Heart left ventricle (tissue), 13 donors: ENCODE results near the gene LRRK2.

Experiments used
- POLR2A ChIP-seq, 2 donors: fragments of 450-650 bp; IDR thresholded peaks; one replicate each; pipeline ENCODE4 v1.6.1; 2017; ENCODE audit warnings: antibody characterized with exemption in 2 of 2, mild to moderate bottlenecking in 2 of 2, moderate library complexity in 2 of 2
- TF ChIP-seq, protein P1 (sequence below), 12 donors: fragments of 200-600 bp; sonication (generic) in 4 of 12; IDR thresholded peaks; one replicate each; pipeline versions ENCODE4 v1.5.0 to v1.8.0; 2018 to 2022; ENCODE audit warnings: antibody characterized with exemption in 12 of 12, mild to moderate bottlenecking in 5 of 12
- donor health status: ischemic (EF 13 %, LVEDD 7.1; RV severe dilation, severe dysfunction).
- donor health status: DM: no; HTN: yes; CAD: no.
- donor health status: DM: no; HTN: no; CAD: no.
- donor health status: ischemic (EF 25% LVEDD 6.9; RV normal size, moderate dysfunction).
- donor health status: ischemic (EF 25% LVEDD 5.7; RV mildly dilated, moderate dysfunction).
- donor health status: ischemic (EF 35%, LVEDD 5.7; RV mildly dilated, moderate dysfunction).
- donor health status: nonischemic (EF 11% LVEDD 7.7; RV severe dilation, severe dysfunction).
- donor health status: DM: yes; HTN: yes; CAD: no.
- donor health status: PGD.
- donor health status: ischemic (EF 29% LVEDD 5.4; RV normal size, mild dysfunction).
- donor health status: nonischemic (EF 23%, LVEDD 6.1; RV moderate dilation, normal function).

DNA sequence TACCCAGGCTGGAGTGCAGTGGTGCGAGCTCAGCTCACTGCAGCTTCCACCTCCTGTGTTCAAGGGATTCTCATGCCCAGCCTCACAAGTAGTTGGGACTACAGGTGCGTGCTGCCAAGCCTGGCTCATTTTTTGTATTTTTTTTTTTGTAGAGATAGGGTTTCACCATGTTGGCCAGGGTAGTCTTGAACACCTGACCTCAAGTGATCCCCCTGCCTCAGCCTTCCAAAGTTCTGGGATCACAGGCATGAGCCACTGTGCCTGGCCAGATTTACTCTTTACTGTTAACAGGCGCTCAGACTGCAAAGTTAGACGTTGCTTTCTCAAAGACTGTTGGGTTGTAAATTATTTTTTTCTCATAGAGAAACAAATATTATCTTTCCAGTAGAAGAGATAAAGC, 46.1 kb upstream of the LRRK2 start:
- TF ChIP-seq, protein P1, sequence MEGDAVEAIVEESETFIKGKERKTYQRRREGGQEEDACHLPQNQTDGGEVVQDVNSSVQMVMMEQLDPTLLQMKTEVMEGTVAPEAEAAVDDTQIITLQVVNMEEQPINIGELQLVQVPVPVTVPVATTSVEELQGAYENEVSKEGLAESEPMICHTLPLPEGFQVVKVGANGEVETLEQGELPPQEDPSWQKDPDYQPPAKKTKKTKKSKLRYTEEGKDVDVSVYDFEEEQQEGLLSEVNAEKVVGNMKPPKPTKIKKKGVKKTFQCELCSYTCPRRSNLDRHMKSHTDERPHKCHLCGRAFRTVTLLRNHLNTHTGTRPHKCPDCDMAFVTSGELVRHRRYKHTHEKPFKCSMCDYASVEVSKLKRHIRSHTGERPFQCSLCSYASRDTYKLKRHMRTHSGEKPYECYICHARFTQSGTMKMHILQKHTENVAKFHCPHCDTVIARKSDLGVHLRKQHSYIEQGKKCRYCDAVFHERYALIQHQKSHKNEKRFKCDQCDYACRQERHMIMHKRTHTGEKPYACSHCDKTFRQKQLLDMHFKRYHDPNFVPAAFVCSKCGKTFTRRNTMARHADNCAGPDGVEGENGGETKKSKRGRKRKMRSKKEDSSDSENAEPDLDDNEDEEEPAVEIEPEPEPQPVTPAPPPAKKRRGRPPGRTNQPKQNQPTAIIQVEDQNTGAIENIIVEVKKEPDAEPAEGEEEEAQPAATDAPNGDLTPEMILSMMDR (IDR thresholded peaks at IDR 0.05) = no peak
- no peak for TF ChIP-seq POLR2A (IDR thresholded peaks at IDR 0.05)
